CD14-positive monocyte (primary cell): ENCODE measurements around the gene NBEAL1. TPM values are rescaled to one million over a fixed set of nuclear protein-coding genes. Genes with fewer than 3 reads are reported as not detected.

Source experiments
- DNase-seq, 3 donors: peaks; one replicate each; pipeline ENCODE4 v3.0.0-alpha.2; 2011 to 2022
- H2AFZ ChIP-seq: 2 replicates; pipeline ENCODE4 v1.6.0; 2012; ENCODE audit warnings: mild to moderate bottlenecking, low read depth, low read length, inconsistent platforms; ENCODE audit not compliant: insufficient read depth, poor library complexity, severe bottlenecking
- H3K27ac ChIP-seq, 2 donors: 1 replicate in 1 of 2; 2 replicates in 1 of 2; pipeline ENCODE4 v1.5.1; 2012 to 2013; ENCODE audit warnings: low read length in 2 of 2, control low read depth in 1 of 2, inconsistent platforms in 1 of 2, low read depth in 1 of 2, mild to moderate bottlenecking in 1 of 2
- H3K27me3 ChIP-seq, 2 donors: one replicate each; pipeline versions ENCODE4 v1.6.0 to v1.6.1; 2011 to 2013; ENCODE audit warnings: low read length in 2 of 2; ENCODE audit not compliant: control insufficient read depth in 2 of 2, insufficient read depth in 2 of 2
- H3K36me3 ChIP-seq, 2 donors: replicated peaks in 1 of 2; 1 replicate in 1 of 2; 2 replicates in 1 of 2; pipeline versions ENCODE4 v1.5.1 to v1.6.1; 2012 to 2013; ENCODE audit warnings: low read length in 2 of 2, control low read depth in 1 of 2, inconsistent platforms in 1 of 2, mild to moderate bottlenecking in 1 of 2; ENCODE audit not compliant: insufficient read depth in 2 of 2, control insufficient read depth in 1 of 2
- H3K4me1 ChIP-seq, 2 donors: 1 replicate in 1 of 2; 2 replicates in 1 of 2; pipeline versions ENCODE4 v1.5.1 to v1.6.1; 2012 to 2013; ENCODE audit warnings: low read length in 2 of 2, control low read depth in 1 of 2, inconsistent platforms in 1 of 2, mild to moderate bottlenecking in 1 of 2, moderate library complexity in 1 of 2; ENCODE audit not compliant: insufficient read depth in 2 of 2, control insufficient read depth in 1 of 2
- H3K4me2 ChIP-seq: replicated peaks from 2 replicates; pipeline ENCODE3; 2012; ENCODE audit warnings: low read length, moderate library complexity, mild to moderate bottlenecking; ENCODE audit not compliant: poor library complexity, severe bottlenecking; ENCODE audit errors: extremely low read depth
- H3K4me3 ChIP-seq, 3 experiments: fragments of 200-600 bp in 1 of 3; sonication (generic) in 1 of 3; replicated peaks in 1 of 3; 1 replicate in 2 of 3; 2 replicates in 1 of 3; pipeline ENCODE4 v1.5.1; 2011 to 2013; ENCODE audit warnings: low read length in 3 of 3, mild to moderate bottlenecking in 3 of 3, control low read depth in 2 of 3, low read depth in 2 of 3, inconsistent platforms in 1 of 3, moderate library complexity in 1 of 3
- H3K79me2 ChIP-seq: 2 replicates; pipeline ENCODE4 v1.6.0; 2012; ENCODE audit warnings: mild to moderate bottlenecking, control low read depth, inconsistent platforms, low read length, moderate library complexity; ENCODE audit not compliant: insufficient read depth
- H3K9ac ChIP-seq: 2 replicates; pipeline ENCODE4 v1.6.0; 2017; ENCODE audit warnings: low read length, mild to moderate bottlenecking; ENCODE audit not compliant: insufficient read depth, poor library complexity, severe bottlenecking
- H3K9me3 ChIP-seq, 2 donors: replicated peaks in 1 of 2; 1 replicate in 1 of 2; 2 replicates in 1 of 2; pipeline versions ENCODE4 v1.5.1 to v1.6.1; 2012 to 2013; ENCODE audit warnings: low read length in 2 of 2, control low read depth in 1 of 2; ENCODE audit not compliant: control insufficient read depth in 1 of 2, insufficient read depth in 1 of 2
- H4K20me1 ChIP-seq: 2 replicates; pipeline ENCODE4 v1.6.0; 2012; ENCODE audit warnings: mild to moderate bottlenecking, low read length, control low read depth, moderate library complexity; ENCODE audit not compliant: insufficient read depth
- H3K27ac Mint-ChIP-seq, 7 donors: one replicate each; pipeline ENCODE4 v1.8.0; 2020; ENCODE audit warnings: mild to moderate bottlenecking in 7 of 7, mixed read lengths in 7 of 7, moderate library complexity in 6 of 7, inconsistent platforms in 2 of 7
- H3K27me3 Mint-ChIP-seq, 3 donors: one replicate each; pipeline ENCODE4 v1.8.0; 2021 to 2022; ENCODE audit warnings: low read depth in 3 of 3, mild to moderate bottlenecking in 3 of 3, mixed read lengths in 3 of 3, moderate library complexity in 3 of 3, inconsistent platforms in 1 of 3
- H3K36me3 Mint-ChIP-seq, 2 donors: one replicate each; pipeline ENCODE4 v1.8.0; 2020; ENCODE audit warnings: mixed read lengths in 2 of 2, inconsistent platforms in 1 of 2, mild to moderate bottlenecking in 1 of 2
- H3K4me1 Mint-ChIP-seq: one replicate; pipeline ENCODE4 v1.8.0; 2020; ENCODE audit warnings: mild to moderate bottlenecking, mixed read lengths
- H3K4me3 Mint-ChIP-seq, 2 donors: one replicate each; pipeline ENCODE4 v1.8.0; 2020; ENCODE audit warnings: mild to moderate bottlenecking in 2 of 2, mixed read lengths in 2 of 2, moderate library complexity in 1 of 2
- H3K9me3 Mint-ChIP-seq, 7 donors: one replicate each; pipeline ENCODE4 v1.8.0; 2020 to 2022; ENCODE audit warnings: mixed read lengths in 7 of 7, mild to moderate bottlenecking in 6 of 7, moderate library complexity in 6 of 7, inconsistent platforms in 2 of 7
- WGBS: methylation state at CpG from one replicate; pipeline ENCODE4 v1.1.5; 2013; ENCODE audit warnings: missing lambda C conversion rate; ENCODE audit not compliant: insufficient coverage; 5-methylcytosine and 5-hydroxymethylcytosine counted together
- intact Hi-C, 2 donors: fragments of 100-400 bp; cut with micrococcal nuclease; formaldehyde crosslinking; loops; one replicate each; pipeline versions ENCODE4 v1.15.0 to v1.15.1; 2023
- polyA plus RNA-seq, 3 donors: library from polyadenylated mRNA; depleted of rRNA in 1 of 3; unstranded in 2 of 3; stranded (reverse) in 1 of 3; fragments of 300-500 nt in 2 of 3; fragments of >200 nt in 1 of 3; fragmentation: Illumina TruSeq in 2 of 3; gene quantifications; 1 replicate in 2 of 3; 2 replicates in 1 of 3; pipeline ENCODE4 v1.2.3, GENCODE V29; 2012 to 2021
- TF ChIP-seq, protein P1 (sequence below): fragments of 200-600 bp; IDR thresholded peaks from one replicate; pipeline ENCODE4 v1.8.0; 2022; ENCODE audit warnings: antibody characterized with exemption, mild to moderate bottlenecking

NBEAL1 gene
- polyA plus RNA-seq, 3 donors = 2.5 to 5.3 (median 4.4) TPM

DNA sequence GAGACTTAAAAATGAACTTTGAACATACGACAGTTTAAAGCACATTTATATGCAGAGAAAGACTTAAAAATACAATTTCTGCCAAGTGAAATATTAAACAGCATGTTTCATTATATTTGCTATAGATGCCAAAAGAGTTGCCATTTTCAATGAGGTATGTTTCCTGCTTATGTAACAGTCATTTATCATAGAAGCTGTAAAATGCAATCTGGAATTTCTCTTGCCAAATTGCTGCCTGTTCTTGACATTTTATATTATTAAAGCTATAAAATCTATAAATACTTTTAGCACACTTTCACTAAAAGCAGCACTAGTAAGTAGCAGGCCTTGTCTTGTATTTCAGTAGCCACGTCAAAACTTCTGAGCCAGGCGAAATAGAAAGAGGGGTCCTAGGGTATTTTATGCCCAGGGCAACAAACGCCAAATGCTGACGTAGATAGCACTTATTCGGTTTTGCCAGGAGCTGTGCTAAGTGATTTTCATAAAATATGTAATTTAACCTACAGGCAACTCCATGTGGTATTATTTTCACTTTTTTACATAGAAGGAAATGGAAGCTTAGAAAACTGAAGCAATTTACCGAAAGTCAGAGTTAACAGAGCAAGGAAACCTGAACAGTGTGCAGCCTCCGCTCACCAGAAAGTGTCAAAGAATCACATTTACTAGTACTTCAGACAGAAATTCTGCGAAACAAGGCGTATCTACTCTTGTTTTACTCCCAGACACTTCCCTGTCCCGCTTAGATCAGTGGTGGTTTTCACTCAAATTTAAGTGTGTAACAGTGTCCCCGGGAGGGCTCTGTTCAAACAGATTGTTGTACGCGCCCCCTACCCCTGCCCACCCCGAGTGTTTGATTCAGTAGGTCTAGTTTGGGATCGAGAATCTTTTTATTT lies 222.9 kb downstream of the NBEAL1 start:
- TF ChIP-seq, protein P1, sequence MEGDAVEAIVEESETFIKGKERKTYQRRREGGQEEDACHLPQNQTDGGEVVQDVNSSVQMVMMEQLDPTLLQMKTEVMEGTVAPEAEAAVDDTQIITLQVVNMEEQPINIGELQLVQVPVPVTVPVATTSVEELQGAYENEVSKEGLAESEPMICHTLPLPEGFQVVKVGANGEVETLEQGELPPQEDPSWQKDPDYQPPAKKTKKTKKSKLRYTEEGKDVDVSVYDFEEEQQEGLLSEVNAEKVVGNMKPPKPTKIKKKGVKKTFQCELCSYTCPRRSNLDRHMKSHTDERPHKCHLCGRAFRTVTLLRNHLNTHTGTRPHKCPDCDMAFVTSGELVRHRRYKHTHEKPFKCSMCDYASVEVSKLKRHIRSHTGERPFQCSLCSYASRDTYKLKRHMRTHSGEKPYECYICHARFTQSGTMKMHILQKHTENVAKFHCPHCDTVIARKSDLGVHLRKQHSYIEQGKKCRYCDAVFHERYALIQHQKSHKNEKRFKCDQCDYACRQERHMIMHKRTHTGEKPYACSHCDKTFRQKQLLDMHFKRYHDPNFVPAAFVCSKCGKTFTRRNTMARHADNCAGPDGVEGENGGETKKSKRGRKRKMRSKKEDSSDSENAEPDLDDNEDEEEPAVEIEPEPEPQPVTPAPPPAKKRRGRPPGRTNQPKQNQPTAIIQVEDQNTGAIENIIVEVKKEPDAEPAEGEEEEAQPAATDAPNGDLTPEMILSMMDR = no peak
- Mint-ChIP-seq H3K36me3 (peaks cover 9 to 12% of the 10 kb centered on the region in 2 donors), H3K27ac (peak overlapping the region in 4 of 7 donors; percentile 57 to 96 (median 77)), H3K4me3 (peak overlapping the region; percentile 95 to 98), H3K4me1 (peaks cover 20% of the 10 kb centered on the region), H3K9me3 (no peaks in the 10 kb centered on the region), H3K27me3 (peaks cover 0 to 3% (median 0%) of the 10 kb centered on the region in 3 donors)
- no peaks in the 10 kb centered on the region for H3K9me3 ChIP-seq
- DNase-seq = no peak
- no peaks in the 10 kb centered on the region for H3K27me3 ChIP-seq
- peak overlapping the region; percentile 85 for H3K9ac ChIP-seq
- 92% methylated on average over 7 of the region's 16 CpGs for WGBS
- peak overlapping the region; percentile 94 for H2AFZ ChIP-seq
- H4K20me1 ChIP-seq = peaks cover 23% of the 10 kb centered on the region
- H3K4me1 ChIP-seq = peaks cover 21 to 24% of the 10 kb centered on the region in 2 donors
- peak overlapping the region; percentile 93 for H3K4me2 ChIP-seq
- H3K36me3 ChIP-seq = peaks cover under 1 to 2% of the 10 kb centered on the region in 2 donors
- peak overlapping the region in 2 of 3 experiments; percentile 71 to 90 for H3K4me3 ChIP-seq
- no peak overlapping the region for H3K27ac ChIP-seq
- H3K79me2 ChIP-seq = peaks cover 34% of the 10 kb centered on the region
- intact Hi-C loops = loop anchor here (2.0 to 10.0 kb wide), 4 partner anchors 223 to 665 kb away; partner anchors contain the start of genes WDR12 (in 2 of the 2), CARF (in 1 of the 2) and NBEAL1 (in 1 of the 2)

DNA sequence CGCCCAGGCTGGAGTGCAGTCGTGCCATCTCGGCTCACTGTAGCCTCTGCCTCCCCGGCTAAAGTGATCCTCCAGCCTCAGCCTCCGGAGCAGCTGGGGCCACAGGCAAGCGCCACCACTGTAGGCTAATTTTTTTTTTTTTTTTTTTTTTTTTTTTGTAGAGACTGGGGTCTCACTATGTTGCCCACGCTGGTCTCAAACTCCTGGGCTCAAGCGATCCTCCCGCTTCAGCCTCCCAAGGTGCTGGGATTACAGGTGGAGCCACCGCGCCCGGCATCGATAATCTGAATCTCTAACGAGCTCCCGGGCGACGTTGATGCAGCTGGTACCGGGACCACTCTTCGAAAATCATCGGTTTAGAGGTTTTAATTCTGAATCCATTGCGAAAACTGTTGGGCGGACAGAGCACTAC lies 223.6 kb downstream of the NBEAL1 start:
- Histone ChIP-seq H3K27ac (peak overlapping the region; percentile 83 to 92), H3K4me2 (peak overlapping the region; percentile 93), H3K9ac (peak overlapping the region; percentile 85), H3K9me3 (no peaks in the 10 kb centered on the region), H3K36me3 (peaks cover 6 to 7% of the 10 kb centered on the region in 2 donors), H3K27me3 (no peaks in the 10 kb centered on the region), H3K79me2 (peaks cover 40% of the 10 kb centered on the region), H3K4me1 (peaks cover 21 to 24% of the 10 kb centered on the region in 2 donors), H2AFZ (peak overlapping the region; percentile 94), H4K20me1 (peaks cover 28% of the 10 kb centered on the region), H3K4me3 (peak overlapping the region; percentile 71 to 90 (median 80))
- Mint-ChIP-seq H3K9me3 (no peaks in the 10 kb centered on the region), H3K36me3 (peaks cover 14 to 19% of the 10 kb centered on the region in 2 donors), H3K4me1 (peaks cover 20% of the 10 kb centered on the region), H3K27me3 (peaks cover 0 to 3% (median 0%) of the 10 kb centered on the region in 3 donors), H3K4me3 (peak overlapping the region; percentile 95 to 98), H3K27ac (peak overlapping the region; percentile 88 to 98 (median 96))
- intact Hi-C loops = loop anchor here (2.0 to 10.0 kb wide), 4 partner anchors 223 to 664 kb away; partner anchors contain the start of genes WDR12 (in 2 of the 2), CARF (in 1 of the 2) and NBEAL1 (in 1 of the 2)
- TF ChIP-seq, protein P1 = no peak
- 6% methylated on average over 16 of the region's 22 CpGs for WGBS
- no peak for DNase-seq
